Measurements from ENCODE around the gene CPEB3.

DNA sequence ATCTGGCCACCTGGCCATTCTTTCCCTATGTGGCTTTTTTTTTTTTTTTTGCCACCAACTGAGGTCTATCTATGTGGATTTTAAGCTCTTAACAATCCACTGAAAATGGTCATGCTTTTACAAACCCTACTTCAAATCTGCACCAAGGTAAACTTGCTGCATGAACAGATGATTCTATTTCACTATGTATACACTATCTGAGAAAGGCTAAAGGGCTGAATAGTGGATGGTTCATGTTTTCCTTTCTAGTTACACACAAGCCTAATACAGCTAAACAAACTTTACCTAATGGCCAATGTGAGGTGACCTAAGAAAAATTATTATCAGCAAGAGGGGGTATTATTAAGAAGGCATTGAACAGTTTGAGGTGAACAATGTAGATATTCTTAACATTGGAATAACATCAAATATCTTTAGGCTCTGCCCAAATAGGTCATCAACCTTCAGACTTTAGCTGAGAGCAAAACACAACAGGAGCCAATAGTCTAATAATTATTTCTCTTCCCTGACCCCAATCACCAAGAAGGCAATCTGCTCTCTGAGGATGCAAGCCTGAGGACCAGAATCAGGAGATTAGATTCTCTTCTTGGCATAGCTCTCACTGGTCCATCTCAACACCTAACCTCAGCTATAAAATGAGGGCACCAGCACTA, 160.1 kb downstream of the CPEB3 start:
- TF ChIP-seq POLR2AphosphoS5 (IDR thresholded peaks at IDR 0.05) (no peak), POLR2A (IDR thresholded peaks at IDR 0.05) (no peak)
- TF ChIP-seq, protein P1, sequence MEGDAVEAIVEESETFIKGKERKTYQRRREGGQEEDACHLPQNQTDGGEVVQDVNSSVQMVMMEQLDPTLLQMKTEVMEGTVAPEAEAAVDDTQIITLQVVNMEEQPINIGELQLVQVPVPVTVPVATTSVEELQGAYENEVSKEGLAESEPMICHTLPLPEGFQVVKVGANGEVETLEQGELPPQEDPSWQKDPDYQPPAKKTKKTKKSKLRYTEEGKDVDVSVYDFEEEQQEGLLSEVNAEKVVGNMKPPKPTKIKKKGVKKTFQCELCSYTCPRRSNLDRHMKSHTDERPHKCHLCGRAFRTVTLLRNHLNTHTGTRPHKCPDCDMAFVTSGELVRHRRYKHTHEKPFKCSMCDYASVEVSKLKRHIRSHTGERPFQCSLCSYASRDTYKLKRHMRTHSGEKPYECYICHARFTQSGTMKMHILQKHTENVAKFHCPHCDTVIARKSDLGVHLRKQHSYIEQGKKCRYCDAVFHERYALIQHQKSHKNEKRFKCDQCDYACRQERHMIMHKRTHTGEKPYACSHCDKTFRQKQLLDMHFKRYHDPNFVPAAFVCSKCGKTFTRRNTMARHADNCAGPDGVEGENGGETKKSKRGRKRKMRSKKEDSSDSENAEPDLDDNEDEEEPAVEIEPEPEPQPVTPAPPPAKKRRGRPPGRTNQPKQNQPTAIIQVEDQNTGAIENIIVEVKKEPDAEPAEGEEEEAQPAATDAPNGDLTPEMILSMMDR (IDR thresholded peaks at IDR 0.05): no peak

All from prostate gland (tissue), 2 donors.